Measurements from ENCODE around the gene ARID1B.

ARID1B gene

DNA sequence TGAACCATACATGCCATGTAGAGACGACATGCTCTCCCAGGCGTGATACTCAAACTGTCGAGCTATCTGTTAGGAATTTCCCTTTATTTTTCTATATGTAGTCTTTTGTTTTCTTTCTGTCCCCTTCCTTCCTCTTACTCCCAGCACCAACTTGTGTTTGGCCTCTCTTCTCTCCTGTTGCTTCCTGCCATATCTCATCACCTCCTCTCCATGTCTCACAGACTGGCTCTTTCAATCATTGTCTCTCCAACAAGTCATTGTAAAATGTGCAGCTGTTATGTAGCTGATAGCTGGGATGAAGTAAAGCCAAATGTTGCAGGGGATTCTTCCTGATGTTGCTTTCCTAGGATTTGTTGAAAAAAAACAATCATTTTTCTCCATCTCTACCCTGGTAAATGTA, 311.7 kb downstream of the ARID1B start:
- no peak overlapping the region for H3K4me3 Mint-ChIP-seq
- peaks cover 17% of the 10 kb centered on the region for H3K4me1 Mint-ChIP-seq
- H3K36me3 Mint-ChIP-seq, result peaks cover 34% of the 10 kb centered on the region
- no peaks in the 10 kb centered on the region for H3K9me3 Mint-ChIP-seq
- H3K27me3 Mint-ChIP-seq, result no peaks in the 10 kb centered on the region
- no peak overlapping the region for H3K27ac Mint-ChIP-seq
- no peak for DNase-seq (ENCODE audit: low spot score in 2 of 2)
- ATAC-seq (ENCODE audit: low read depth), result no peak

DNA sequence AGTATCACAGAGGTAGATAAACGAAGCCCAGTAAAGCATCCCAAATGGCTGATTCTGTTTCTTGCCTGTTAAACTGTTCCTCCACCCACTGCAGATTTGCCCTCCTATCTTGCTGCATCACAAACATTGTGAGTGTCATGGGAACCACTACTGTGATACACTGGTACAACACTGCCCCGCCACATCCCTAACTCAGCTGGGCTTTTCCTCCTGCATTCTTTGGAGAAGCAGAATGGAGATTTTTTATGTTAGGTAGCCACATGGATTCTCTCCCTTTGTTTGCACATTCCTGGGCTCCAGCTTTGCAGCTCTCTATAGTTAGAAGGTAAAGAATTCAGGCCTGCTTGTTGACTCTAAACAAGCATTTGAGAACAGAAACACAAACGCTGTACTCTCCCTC, 312.1 kb downstream of the ARID1B start:
- H3K4me1 Mint-ChIP-seq, result peaks cover 21% of the 10 kb centered on the region
- no peaks in the 10 kb centered on the region for H3K27me3 Mint-ChIP-seq
- no peak overlapping the region for H3K4me3 Mint-ChIP-seq
- no peaks in the 10 kb centered on the region for H3K9me3 Mint-ChIP-seq
- no peak overlapping the region for H3K27ac Mint-ChIP-seq
- H3K36me3 Mint-ChIP-seq, result peaks cover 34% of the 10 kb centered on the region
- ATAC-seq (ENCODE audit: low read depth), result no peak
- no peak for DNase-seq (ENCODE audit: low spot score in 2 of 2)

DNA sequence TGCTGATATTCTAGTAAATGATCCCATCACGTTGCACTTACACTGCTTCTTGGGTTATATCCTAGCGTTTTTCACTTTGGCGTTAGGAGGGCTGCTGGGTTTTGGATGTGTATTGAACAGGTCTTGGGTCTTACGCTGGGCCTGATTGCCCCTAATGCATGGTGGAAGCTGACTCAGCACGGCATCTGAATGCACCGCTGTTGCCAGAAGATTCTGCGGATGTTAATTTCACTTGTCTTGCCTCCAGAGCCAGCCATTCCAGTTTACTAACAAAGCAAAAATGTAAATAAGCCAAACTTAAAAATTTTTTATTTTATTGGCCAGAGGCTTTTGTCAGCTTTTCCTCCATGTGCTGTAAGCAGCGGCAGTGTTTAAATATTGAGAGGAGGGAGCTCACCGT, 312.7 kb downstream of the ARID1B start:
- Mint-ChIP-seq H3K4me1 (peaks cover 25% of the 10 kb centered on the region), H3K27ac (no peak overlapping the region), H3K27me3 (no peaks in the 10 kb centered on the region), H3K4me3 (no peak overlapping the region), H3K9me3 (no peaks in the 10 kb centered on the region), H3K36me3 (peaks cover 30% of the 10 kb centered on the region)
- ATAC-seq (ENCODE audit: low read depth) (no peak), DNase-seq (ENCODE audit: low spot score in 2 of 2) (no peak)

DNA sequence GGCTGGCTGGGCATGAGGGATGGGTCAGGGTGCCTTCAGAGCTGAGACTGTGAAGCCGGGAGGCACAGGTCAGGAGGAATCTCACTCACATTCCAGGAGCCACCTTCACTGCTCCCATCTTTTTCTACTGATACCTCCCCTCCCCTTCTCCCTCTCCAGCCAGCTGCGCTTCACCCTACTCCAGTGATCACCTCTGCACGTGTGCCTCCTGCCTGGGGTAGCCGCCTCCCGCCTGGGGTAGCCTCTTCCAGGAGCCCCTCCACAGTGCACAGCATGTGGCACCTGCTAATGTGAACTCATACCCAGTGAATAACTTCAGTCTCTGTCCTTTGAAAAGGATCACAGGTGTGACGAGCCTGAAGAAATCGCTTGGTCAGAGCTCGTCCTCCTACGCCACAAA, 313.6 kb downstream of the ARID1B start:
- Mint-ChIP-seq H3K27ac (no peak overlapping the region), H3K4me3 (no peak overlapping the region), H3K4me1 (peaks cover 27% of the 10 kb centered on the region), H3K9me3 (no peaks in the 10 kb centered on the region), H3K36me3 (peaks cover 25% of the 10 kb centered on the region), H3K27me3 (no peaks in the 10 kb centered on the region)
- no peak for ATAC-seq (ENCODE audit: low read depth)
- DNase-seq (ENCODE audit: low spot score in 2 of 2), result no peak

DNA sequence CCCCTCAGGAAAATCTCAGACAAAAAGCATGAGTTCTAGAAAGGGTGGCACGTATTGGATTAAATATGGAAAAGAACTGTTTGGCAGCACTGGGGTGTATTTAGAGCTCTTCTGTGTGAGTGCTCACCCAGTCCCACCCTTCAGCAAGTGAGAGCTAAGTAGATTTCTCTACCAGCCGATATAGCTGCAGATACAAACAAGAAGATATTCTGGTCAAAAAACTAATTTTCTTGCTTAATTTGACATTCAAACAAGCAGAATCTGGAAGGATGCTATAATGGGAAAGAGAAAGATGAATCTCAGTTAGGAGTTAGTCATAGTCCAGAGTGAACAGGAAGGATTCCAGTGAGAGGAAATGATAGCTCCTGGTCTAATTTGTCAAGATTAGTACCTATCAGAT, 314.1 kb downstream of the ARID1B start:
- H3K36me3 Mint-ChIP-seq, result peaks cover 26% of the 10 kb centered on the region
- H3K9me3 Mint-ChIP-seq, result no peaks in the 10 kb centered on the region
- no peaks in the 10 kb centered on the region for H3K27me3 Mint-ChIP-seq
- no peak overlapping the region for H3K4me3 Mint-ChIP-seq
- ATAC-seq (ENCODE audit: low read depth) (no peak), DNase-seq (ENCODE audit: low spot score in 2 of 2) (no peak)
- peaks cover 28% of the 10 kb centered on the region for H3K4me1 Mint-ChIP-seq
- H3K27ac Mint-ChIP-seq, result no peak overlapping the region

DNA sequence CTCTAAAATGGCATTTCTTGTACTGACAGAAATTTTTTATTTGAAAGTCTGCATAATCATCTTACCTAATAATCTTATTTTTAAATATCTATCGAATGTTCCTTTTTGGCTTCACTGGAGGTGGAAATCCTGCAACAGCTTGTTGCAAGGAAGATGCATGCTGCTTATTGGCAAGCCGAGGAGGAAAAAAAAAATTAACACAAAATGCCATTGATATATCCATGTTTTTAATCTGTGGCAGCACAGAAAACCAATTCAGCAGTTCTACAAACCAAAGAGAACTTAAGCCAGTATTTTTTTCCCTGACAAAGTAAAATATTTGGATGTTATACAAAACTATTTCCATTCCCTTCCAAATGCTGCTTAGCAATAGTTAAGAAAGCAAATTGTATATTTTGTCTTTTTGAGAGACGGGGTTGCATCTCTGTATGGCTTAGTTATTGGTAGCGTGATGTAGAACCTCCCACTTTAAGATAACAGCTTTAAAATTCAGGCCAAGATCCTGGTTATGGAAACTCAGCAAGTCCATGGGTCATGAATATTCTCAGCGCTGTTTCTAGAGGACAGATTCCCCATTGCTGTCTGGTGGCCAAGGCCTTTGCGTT, 314.8 kb downstream of the ARID1B start:
- H3K27me3 Mint-ChIP-seq, result no peaks in the 10 kb centered on the region
- ATAC-seq (ENCODE audit: low read depth) (no peak), DNase-seq (ENCODE audit: low spot score in 2 of 2) (no peak)
- H3K27ac Mint-ChIP-seq, result no peak overlapping the region
- H3K9me3 Mint-ChIP-seq, result no peaks in the 10 kb centered on the region
- no peak overlapping the region for H3K4me3 Mint-ChIP-seq
- H3K4me1 Mint-ChIP-seq, result peaks cover 31% of the 10 kb centered on the region
- peaks cover 27% of the 10 kb centered on the region for H3K36me3 Mint-ChIP-seq

DNA sequence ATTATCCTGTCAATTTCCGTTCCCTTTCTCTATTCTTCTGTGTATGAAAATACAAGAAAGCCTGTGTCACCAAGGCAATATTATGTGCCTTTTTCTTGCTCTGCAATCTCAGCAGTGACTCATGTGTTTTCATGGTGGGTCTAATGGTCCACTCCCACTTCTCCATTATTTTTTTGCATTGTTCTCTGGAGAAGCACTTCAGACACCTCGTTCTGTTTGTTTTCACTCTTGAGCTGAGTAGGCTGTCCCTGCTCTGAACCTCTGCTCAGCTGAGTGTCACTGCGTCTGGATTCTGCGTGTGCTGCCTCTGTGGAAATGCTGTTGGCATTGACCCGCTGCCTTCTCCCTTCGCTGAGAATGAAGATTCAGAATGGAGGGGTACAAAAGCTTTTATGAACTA, 315.6 kb downstream of the ARID1B start:
- Mint-ChIP-seq H3K4me1 (peaks cover 29% of the 10 kb centered on the region), H3K36me3 (peaks cover 30% of the 10 kb centered on the region), H3K4me3 (no peak overlapping the region), H3K27ac (no peak overlapping the region), H3K27me3 (no peaks in the 10 kb centered on the region), H3K9me3 (no peaks in the 10 kb centered on the region)
- no peak for DNase-seq (ENCODE audit: low spot score in 2 of 2)
- no peak for ATAC-seq (ENCODE audit: low read depth)

DNA sequence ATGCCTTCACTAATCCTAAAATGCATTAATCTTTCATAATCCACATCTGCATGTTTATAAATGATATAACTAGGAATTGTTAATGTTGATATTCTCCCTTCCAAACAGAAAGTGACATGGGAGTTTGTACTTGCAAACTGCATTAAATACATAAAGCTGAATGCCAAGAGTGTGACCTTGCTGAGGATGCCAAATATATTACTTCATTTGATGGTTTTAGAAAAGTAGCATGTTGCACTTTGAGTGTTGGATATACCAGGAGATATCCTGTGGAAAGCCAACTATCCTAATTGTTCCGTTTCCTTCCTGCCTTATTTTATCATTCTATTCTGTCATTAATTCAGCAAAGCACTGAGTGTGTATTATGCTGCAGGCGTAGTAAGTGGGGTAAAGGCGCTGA, 316.4 kb downstream of the ARID1B start:
- ATAC-seq (ENCODE audit: low read depth) (no peak), DNase-seq (ENCODE audit: low spot score in 2 of 2) (no peak)
- Mint-ChIP-seq H3K4me3 (no peak overlapping the region), H3K27me3 (no peaks in the 10 kb centered on the region), H3K27ac (peak overlapping the region; percentile 75), H3K36me3 (peaks cover 31% of the 10 kb centered on the region), H3K9me3 (no peaks in the 10 kb centered on the region), H3K4me1 (peaks cover 29% of the 10 kb centered on the region)

DNA sequence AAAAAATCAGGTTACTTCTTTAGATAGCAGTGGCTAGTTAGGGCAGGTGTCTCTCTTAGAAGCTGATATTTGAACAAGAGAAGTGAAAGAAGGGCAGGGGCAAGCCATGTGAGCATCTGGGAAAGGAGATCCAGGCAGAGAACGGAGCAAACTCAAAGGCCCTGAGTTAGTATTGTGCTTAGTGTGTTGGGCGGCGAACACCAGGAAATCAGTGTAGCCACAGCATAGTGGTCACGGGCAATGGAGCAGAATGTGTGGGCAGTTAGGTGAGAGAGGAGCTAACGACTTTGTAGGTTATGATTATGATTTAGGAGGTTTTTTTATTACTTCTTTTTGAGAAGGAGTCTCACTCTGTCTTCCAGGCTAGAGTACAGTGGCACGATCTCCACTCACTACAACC, 316.9 kb downstream of the ARID1B start:
- peak; percentile 51 for ATAC-seq (ENCODE audit: low read depth)
- H3K36me3 Mint-ChIP-seq, result peaks cover 29% of the 10 kb centered on the region
- no peaks in the 10 kb centered on the region for H3K9me3 Mint-ChIP-seq
- H3K27me3 Mint-ChIP-seq, result no peaks in the 10 kb centered on the region
- peak overlapping the region; percentile 75 for H3K27ac Mint-ChIP-seq
- DNase-seq (ENCODE audit: low spot score in 2 of 2), result no peak
- H3K4me1 Mint-ChIP-seq, result peaks cover 26% of the 10 kb centered on the region
- H3K4me3 Mint-ChIP-seq, result peak overlapping the region; percentile 1

DNA sequence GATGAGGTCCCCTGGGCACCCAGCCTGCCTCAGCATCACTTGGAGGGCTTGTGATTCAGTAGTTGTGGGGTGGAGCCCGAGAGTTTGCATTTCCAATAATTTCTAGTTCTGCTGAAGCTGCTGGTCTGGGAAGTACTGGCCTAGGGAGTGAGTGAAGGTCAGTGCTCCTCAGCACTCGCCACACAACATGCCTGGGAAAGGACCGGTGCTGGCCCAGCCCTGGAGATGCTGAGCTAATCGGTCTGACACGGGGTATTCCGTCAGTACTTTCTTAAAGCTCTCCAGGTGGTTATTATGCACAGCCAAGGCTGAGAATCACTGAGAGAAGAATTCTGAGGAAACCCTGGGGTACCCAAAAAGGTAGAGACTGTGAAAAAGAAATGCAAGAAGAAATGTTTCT, 317.9 kb downstream of the ARID1B start:
- peaks cover 22% of the 10 kb centered on the region for H3K36me3 Mint-ChIP-seq
- H3K4me1 Mint-ChIP-seq, result peaks cover 33% of the 10 kb centered on the region
- DNase-seq (ENCODE audit: low spot score in 2 of 2) (no peak), ATAC-seq (ENCODE audit: low read depth) (no peak)
- H3K27ac Mint-ChIP-seq, result peak overlapping the region; percentile 75
- no peaks in the 10 kb centered on the region for H3K27me3 Mint-ChIP-seq
- no peaks in the 10 kb centered on the region for H3K9me3 Mint-ChIP-seq
- H3K4me3 Mint-ChIP-seq, result no peak overlapping the region

DNA sequence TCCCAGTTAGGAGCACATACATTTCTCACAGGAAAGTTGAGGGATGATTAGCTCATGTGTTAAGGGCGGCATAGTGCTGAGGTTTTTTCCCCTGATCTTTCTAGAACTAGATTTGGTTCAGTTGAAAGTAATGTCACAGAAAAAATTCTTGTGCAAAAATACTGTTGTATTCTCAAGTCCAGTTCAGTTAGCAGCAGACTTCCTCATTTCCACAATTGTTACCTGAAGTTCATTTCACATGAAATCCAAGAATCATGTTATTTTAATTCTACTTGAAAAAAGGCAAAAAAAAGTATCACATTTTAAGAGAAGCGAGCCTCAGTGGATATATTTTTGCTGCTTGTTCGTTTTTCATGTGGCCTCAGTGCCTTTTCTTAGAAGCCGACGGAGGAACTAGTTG, 318.4 kb downstream of the ARID1B start:
- H3K4me1 Mint-ChIP-seq, result peaks cover 37% of the 10 kb centered on the region

DNA sequence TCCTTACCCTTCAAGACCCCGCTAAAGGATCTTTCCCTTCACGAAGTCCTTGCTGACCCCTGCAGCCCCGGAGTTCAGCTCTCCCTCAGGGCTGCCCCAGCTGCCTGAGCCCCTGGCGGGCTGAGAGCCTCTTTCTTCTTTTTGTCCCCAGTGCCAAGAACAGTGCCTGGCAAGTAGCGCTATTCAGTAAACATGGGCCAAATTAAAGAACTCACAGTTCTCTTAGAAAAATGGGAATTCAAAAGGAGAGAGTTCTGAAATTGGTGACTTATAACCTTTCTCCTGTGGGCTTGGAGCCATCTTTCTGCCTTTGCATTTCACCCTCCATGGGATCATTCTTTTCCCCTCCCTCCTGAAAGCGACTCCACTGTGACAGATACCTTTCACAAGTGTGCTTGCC, 318.9 kb downstream of the ARID1B start:
- peaks cover 40% of the 10 kb centered on the region for H3K4me1 Mint-ChIP-seq
- peak overlapping the region; percentile 50 for H3K27ac Mint-ChIP-seq

More for the DNA sequence above, 318.4 kb downstream of the ARID1B start:
- Mint-ChIP-seq H3K9me3 (no peaks in the 10 kb centered on the region), H3K27me3 (no peaks in the 10 kb centered on the region), H3K27ac (peak overlapping the region; percentile 50), H3K4me3 (no peak overlapping the region), H3K36me3 (peaks cover 18% of the 10 kb centered on the region)
- ATAC-seq (ENCODE audit: low read depth) (no peak), DNase-seq (ENCODE audit: low spot score in 2 of 2) (no peak)

DNA sequence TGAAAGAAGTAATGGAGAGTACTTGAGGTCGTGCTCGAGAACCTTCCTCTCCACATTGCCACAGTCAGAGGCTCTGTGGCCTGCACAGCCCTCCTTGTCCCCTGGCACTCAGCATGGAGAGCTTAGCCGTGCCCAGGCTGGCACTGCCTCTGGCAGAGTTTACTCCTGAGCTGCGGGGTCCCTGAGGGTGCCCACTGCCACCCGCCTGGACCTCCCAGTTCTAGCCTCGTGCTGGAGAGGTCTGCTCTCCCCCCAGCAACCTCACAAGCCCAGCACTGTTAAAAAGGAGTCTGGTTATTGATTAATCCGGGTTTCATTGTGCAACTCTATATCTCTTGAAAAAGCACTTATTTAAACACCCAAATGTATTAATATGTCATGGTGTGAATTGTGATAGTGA, 319.3 kb downstream of the ARID1B start:
- H3K4me3 Mint-ChIP-seq, result no peak overlapping the region
- no peak for DNase-seq (ENCODE audit: low spot score in 2 of 2)
- peak overlapping the region; percentile 50 for H3K27ac Mint-ChIP-seq
- H3K36me3 Mint-ChIP-seq, result peaks cover 16% of the 10 kb centered on the region
- ATAC-seq (ENCODE audit: low read depth), result no peak
- peaks cover 40% of the 10 kb centered on the region for H3K4me1 Mint-ChIP-seq
- H3K9me3 Mint-ChIP-seq, result no peaks in the 10 kb centered on the region
- no peaks in the 10 kb centered on the region for H3K27me3 Mint-ChIP-seq

More for the DNA sequence above, 318.9 kb downstream of the ARID1B start:
- no peaks in the 10 kb centered on the region for H3K9me3 Mint-ChIP-seq
- DNase-seq (ENCODE audit: low spot score in 2 of 2), result no peak
- H3K27me3 Mint-ChIP-seq, result no peaks in the 10 kb centered on the region
- peaks cover 15% of the 10 kb centered on the region for H3K36me3 Mint-ChIP-seq
- ATAC-seq (ENCODE audit: low read depth), result no peak
- no peak overlapping the region for H3K4me3 Mint-ChIP-seq

DNA sequence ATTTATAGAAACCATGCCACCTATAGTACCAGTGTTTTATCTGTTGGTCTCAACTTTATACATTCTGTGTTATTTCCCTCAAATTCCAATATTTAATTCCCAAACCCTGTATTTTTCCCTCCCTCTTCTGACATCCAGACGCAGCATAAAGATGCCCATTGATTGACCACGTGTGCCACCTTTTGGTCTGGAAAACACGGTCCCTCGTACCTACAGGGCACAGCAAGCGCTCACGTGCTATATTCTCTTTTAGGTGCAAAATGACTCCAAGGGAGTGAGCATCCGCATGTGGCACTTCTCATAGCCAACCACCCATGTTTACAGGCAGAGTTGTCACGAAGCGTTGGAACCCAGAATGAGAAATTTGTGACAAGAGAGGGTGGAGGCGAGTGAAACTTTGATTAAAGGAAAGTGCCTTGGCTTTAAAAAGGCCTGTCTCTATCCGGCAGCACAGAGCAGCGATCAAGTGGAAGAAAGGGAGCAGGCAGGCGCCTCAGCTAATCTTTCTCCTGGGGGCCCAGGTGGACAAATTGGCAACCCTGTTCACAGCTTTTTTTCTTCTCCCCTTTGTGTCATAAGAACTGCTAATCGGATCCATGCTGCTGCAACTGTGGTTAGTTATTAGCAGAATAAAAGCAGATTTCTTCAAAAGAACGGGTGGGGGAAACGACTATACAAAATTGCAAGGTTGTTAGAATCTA, 320.2 kb downstream of the ARID1B start:
- H3K9me3 Mint-ChIP-seq, result no peaks in the 10 kb centered on the region
- peaks cover 40% of the 10 kb centered on the region for H3K4me1 Mint-ChIP-seq
- peak overlapping the region; percentile 89 for H3K27ac Mint-ChIP-seq
- ATAC-seq (ENCODE audit: low read depth), result no peak
- peaks cover 16% of the 10 kb centered on the region for H3K36me3 Mint-ChIP-seq
- DNase-seq (ENCODE audit: low spot score in 2 of 2), result no peak
- H3K4me3 Mint-ChIP-seq, result no peak overlapping the region
- no peaks in the 10 kb centered on the region for H3K27me3 Mint-ChIP-seq

DNA sequence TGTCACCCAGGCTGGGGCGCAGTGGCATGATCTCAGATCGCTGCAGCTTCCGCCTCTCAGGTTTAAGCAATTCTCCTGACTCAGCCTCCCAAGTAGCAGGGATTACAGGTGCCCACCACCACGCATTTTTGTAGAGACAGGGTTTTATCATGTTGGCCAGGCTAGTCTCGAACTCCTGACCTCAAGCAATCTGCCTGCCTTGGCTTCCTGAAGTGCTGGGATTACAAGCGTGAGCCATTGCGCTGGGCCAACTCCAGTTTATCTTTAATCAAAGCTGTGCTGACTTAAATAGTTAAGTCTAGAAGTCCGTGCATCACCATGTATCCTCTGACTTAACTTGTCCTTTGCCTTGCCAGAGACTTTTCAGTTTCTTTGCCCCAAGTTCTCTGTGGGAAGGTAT, 321.8 kb downstream of the ARID1B start:
- Mint-ChIP-seq H3K27me3 (no peaks in the 10 kb centered on the region), H3K9me3 (no peaks in the 10 kb centered on the region), H3K36me3 (peaks cover 9% of the 10 kb centered on the region), H3K4me3 (no peak overlapping the region), H3K4me1 (peaks cover 26% of the 10 kb centered on the region), H3K27ac (peak overlapping the region; percentile 89)
- no peak for DNase-seq (ENCODE audit: low spot score in 2 of 2)
- ATAC-seq (ENCODE audit: low read depth), result no peak
